Measurements from ENCODE around the gene DCUN1D4.

The DCUN1D4 gene

DNA sequence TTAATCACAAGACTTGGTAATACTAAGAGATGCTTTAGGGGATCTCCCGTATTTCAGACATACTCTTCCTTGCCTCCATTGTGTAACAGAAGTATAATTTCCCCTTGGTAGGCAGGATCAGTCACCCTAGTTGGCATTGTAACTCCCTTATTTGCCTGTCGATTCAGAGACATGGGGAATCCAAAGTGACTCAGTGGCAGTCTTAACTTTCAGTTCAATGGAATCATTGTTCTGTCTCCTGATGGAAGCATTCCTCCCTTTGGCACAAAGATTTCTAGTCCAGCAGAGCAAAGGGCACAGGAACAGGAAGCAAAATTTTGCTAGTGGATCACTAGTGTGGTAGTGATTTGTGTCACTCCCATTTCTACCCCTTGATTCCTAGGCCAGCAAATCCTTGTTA, 80.4 kb downstream of the DCUN1D4 start:
- Histone ChIP-seq H3F3A (ENCODE audit: control insufficient read depth, insufficient read depth) (no peaks in the 10 kb centered on the region), H3K27me3 (ENCODE audit: control insufficient read depth, low read length) (no peaks in the 10 kb centered on the region), H3K27ac (ENCODE audit: low read depth, low read length) (no peak overlapping the region), H3K9me3 (ENCODE audit: control insufficient read depth, insufficient read depth, low read length) (no peaks in the 10 kb centered on the region), H3K4me3 (ENCODE audit: low read length) (no peak overlapping the region), H3K79me2 (ENCODE audit: control insufficient read depth, low read length) (no peaks in the 10 kb centered on the region), H3K4me2 (ENCODE audit: low read length) (no peak overlapping the region), H3K36me3 (ENCODE audit: control insufficient read depth, low read length) (no peaks in the 10 kb centered on the region), H3K4me1 (ENCODE audit: control insufficient read depth, low read length) (no peaks in the 10 kb centered on the region), H4K20me1 (ENCODE audit: control insufficient read depth, insufficient read depth, low read depth, low read length) (no peaks in the 10 kb centered on the region), H3K9me2 (replicated peaks; ENCODE audit: control insufficient read depth, low read length) (no peaks in the 10 kb centered on the region; the same call in 1 of the 2 replicates)
- TF ChIP-seq, protein P1, sequence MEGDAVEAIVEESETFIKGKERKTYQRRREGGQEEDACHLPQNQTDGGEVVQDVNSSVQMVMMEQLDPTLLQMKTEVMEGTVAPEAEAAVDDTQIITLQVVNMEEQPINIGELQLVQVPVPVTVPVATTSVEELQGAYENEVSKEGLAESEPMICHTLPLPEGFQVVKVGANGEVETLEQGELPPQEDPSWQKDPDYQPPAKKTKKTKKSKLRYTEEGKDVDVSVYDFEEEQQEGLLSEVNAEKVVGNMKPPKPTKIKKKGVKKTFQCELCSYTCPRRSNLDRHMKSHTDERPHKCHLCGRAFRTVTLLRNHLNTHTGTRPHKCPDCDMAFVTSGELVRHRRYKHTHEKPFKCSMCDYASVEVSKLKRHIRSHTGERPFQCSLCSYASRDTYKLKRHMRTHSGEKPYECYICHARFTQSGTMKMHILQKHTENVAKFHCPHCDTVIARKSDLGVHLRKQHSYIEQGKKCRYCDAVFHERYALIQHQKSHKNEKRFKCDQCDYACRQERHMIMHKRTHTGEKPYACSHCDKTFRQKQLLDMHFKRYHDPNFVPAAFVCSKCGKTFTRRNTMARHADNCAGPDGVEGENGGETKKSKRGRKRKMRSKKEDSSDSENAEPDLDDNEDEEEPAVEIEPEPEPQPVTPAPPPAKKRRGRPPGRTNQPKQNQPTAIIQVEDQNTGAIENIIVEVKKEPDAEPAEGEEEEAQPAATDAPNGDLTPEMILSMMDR (IDR thresholded peaks at IDR 0.05; ENCODE audit: low read depth, low read length, poor library complexity, severe bottlenecking), result no peak
- TF ChIP-seq EZH2phosphoT487 (IDR thresholded peaks at IDR 0.05; ENCODE audit: borderline replicate concordance, low read length), result no peak

DNA sequence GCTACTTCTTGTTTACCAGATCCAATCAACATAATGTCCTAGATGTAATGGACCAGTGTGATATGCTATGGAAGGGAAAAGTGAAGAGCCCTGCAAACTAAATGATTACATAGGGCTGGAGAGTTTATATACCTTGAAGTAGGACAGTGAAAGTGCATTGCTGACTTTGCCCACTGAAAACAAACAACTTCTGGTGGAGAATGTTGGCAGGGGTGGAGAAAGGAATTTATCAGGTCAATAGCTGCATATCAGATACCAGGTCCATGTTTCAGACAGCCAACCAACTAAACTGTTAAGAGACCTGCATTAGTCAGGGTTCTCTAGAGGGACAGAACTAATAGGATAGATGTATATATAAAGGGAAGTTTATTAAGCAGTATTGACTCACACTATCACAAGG, 82.4 kb downstream of the DCUN1D4 start:
- no peaks in the 10 kb centered on the region for H3K27me3 ChIP-seq (ENCODE audit: control insufficient read depth, low read length)
- H3F3A ChIP-seq (ENCODE audit: control insufficient read depth, insufficient read depth), result no peaks in the 10 kb centered on the region
- no peak overlapping the region for H3K4me2 ChIP-seq (ENCODE audit: low read length)
- no peaks in the 10 kb centered on the region for H4K20me1 ChIP-seq (ENCODE audit: control insufficient read depth, insufficient read depth, low read depth, low read length)
- H3K79me2 ChIP-seq (ENCODE audit: control insufficient read depth, low read length), result no peaks in the 10 kb centered on the region
- H3K9me2 ChIP-seq (replicated peaks; ENCODE audit: control insufficient read depth, low read length), result no peaks in the 10 kb centered on the region; the same call in 1 of the 2 replicates
- H3K36me3 ChIP-seq (ENCODE audit: control insufficient read depth, low read length), result no peaks in the 10 kb centered on the region
- no peak overlapping the region for H3K27ac ChIP-seq (ENCODE audit: low read depth, low read length)
- no peak for TF ChIP-seq EZH2phosphoT487 (IDR thresholded peaks at IDR 0.05; ENCODE audit: borderline replicate concordance, low read length)
- TF ChIP-seq, protein P1 (IDR thresholded peaks at IDR 0.05; ENCODE audit: low read depth, low read length, poor library complexity, severe bottlenecking), result no peak
- H3K9me3 ChIP-seq (ENCODE audit: control insufficient read depth, insufficient read depth, low read length), result no peaks in the 10 kb centered on the region
- no peak overlapping the region for H3K4me3 ChIP-seq (ENCODE audit: low read length)
- no peaks in the 10 kb centered on the region for H3K4me1 ChIP-seq (ENCODE audit: control insufficient read depth, low read length)

DNA sequence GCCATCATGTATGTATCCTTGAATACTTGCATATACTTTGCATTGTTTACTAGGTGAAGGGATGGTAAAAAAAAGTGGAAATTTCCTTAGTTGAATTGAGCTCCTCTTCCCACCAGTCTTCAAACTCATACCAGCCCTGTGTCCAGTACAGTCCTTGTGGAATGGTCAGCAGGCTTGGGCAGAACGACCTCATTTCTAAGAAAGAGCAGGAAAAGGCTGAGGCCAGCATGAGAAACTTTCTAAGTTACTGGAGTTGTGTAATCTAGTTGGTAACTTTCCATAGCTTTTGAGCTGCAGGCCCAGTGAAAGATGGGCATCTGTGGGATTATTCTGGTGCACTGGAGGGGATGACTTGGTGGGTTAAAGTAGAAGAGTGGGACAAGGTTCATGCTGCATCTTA, 87.6 kb downstream of the DCUN1D4 start:
- no peaks in the 10 kb centered on the region for H3K4me1 ChIP-seq (ENCODE audit: control insufficient read depth, low read length)
- H3K9me3 ChIP-seq (ENCODE audit: control insufficient read depth, insufficient read depth, low read length), result no peaks in the 10 kb centered on the region
- no peaks in the 10 kb centered on the region for H4K20me1 ChIP-seq (ENCODE audit: control insufficient read depth, insufficient read depth, low read depth, low read length)
- H3K27me3 ChIP-seq (ENCODE audit: control insufficient read depth, low read length), result no peaks in the 10 kb centered on the region
- H3K36me3 ChIP-seq (ENCODE audit: control insufficient read depth, low read length), result no peaks in the 10 kb centered on the region
- H3K4me2 ChIP-seq (ENCODE audit: low read length), result no peak overlapping the region
- H3K9me2 ChIP-seq (replicated peaks; ENCODE audit: control insufficient read depth, low read length), result no peaks in the 10 kb centered on the region
- H3K79me2 ChIP-seq (ENCODE audit: control insufficient read depth, low read length), result no peaks in the 10 kb centered on the region
- no peak overlapping the region for H3K27ac ChIP-seq (ENCODE audit: low read depth, low read length)
- no peak overlapping the region for H3K4me3 ChIP-seq (ENCODE audit: low read length)
- H3F3A ChIP-seq (ENCODE audit: control insufficient read depth, insufficient read depth), result no peaks in the 10 kb centered on the region
- TF ChIP-seq, protein P1 (IDR thresholded peaks at IDR 0.05; ENCODE audit: low read depth, low read length, poor library complexity, severe bottlenecking), result no peak
- no peak for TF ChIP-seq EZH2phosphoT487 (IDR thresholded peaks at IDR 0.05; ENCODE audit: borderline replicate concordance, low read length)

DNA sequence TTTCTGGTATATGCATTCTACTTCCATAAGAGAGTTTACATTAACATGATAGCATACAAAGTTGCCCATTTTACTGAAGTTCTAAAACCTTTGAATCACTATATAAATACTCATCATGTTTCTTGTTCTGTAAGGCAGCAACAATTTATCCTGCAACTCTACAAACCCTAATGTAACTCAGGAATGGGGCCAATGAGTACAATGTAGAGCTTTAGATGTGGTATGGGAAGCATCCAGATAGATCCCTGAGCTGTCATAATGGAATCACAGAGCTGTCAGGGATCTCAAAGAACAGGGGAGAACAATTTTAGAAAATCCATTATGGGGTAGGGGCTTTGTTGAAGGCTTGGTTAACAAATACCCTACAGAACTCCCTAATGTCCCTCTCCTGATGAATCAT, 88.5 kb downstream of the DCUN1D4 start:
- H3K27me3 ChIP-seq (ENCODE audit: control insufficient read depth, low read length), result no peaks in the 10 kb centered on the region
- H3K27ac ChIP-seq (ENCODE audit: low read depth, low read length), result no peak overlapping the region
- no peak overlapping the region for H3K4me3 ChIP-seq (ENCODE audit: low read length)
- H3K79me2 ChIP-seq (ENCODE audit: control insufficient read depth, low read length), result no peaks in the 10 kb centered on the region
- TF ChIP-seq, protein P1 (IDR thresholded peaks at IDR 0.05; ENCODE audit: low read depth, low read length, poor library complexity, severe bottlenecking), result no peak
- no peak for TF ChIP-seq EZH2phosphoT487 (IDR thresholded peaks at IDR 0.05; ENCODE audit: borderline replicate concordance, low read length)
- no peaks in the 10 kb centered on the region for H4K20me1 ChIP-seq (ENCODE audit: control insufficient read depth, insufficient read depth, low read depth, low read length)
- no peaks in the 10 kb centered on the region for H3K36me3 ChIP-seq (ENCODE audit: control insufficient read depth, low read length)
- H3K9me3 ChIP-seq (ENCODE audit: control insufficient read depth, insufficient read depth, low read length), result no peaks in the 10 kb centered on the region
- no peak overlapping the region for H3K4me2 ChIP-seq (ENCODE audit: low read length)
- no peaks in the 10 kb centered on the region for H3F3A ChIP-seq (ENCODE audit: control insufficient read depth, insufficient read depth)
- H3K9me2 ChIP-seq (replicated peaks; ENCODE audit: control insufficient read depth, low read length), result no peaks in the 10 kb centered on the region
- H3K4me1 ChIP-seq (ENCODE audit: control insufficient read depth, low read length), result no peaks in the 10 kb centered on the region
